K562 (cell line): ENCODE data around the gene TEX264. TPM values are rescaled to one million over a fixed set of nuclear protein-coding genes. Genes with fewer than 3 reads are reported as not detected.

Experiments
- BHLHE40 ChIP-seq: IDR thresholded peaks from 2 replicates; pipeline ENCODE4 v1.6.1; 2011; ENCODE audit warnings: low read length, improper control_type of control experiment
- BRF2 ChIP-seq: IDR thresholded peaks from 3 replicates; pipeline ENCODE4 v1.6.1; 2011; ENCODE audit warnings: borderline replicate concordance, mild to moderate bottlenecking; ENCODE audit not compliant: insufficient read length, insufficient read depth
- CEBPB ChIP-seq: fragments of 450-650 bp; IDR thresholded peaks from 2 replicates; pipeline ENCODE4 v1.6.1; 2016; ENCODE audit warnings: missing genetic modification characterization, missing compliant biosample characterization
- CEBPG ChIP-seq, 3 experiments: fragments of 200-800 bp in 1 of 3; sonication (Bioruptor generic) in 1 of 3; sonication (generic) in 1 of 3; formaldehyde crosslinking in 1 of 3; IDR thresholded peaks in 2 of 3; conservative IDR thresholded peaks in 1 of 3; 2 replicates each; pipeline versions ENCODE4 v1.6.1 to v1.8.0; 2016 to 2022; ENCODE audit warnings: missing compliant biosample characterization in 2 of 3, missing genetic modification characterization in 2 of 3, mild to moderate bottlenecking in 1 of 3, missing genetic modification reagents in 1 of 3
- ELF1 ChIP-seq: fragments of 200-800 bp; sonication (Bioruptor generic); IDR thresholded peaks from 2 replicates; pipeline ENCODE4 v1.6.1; 2016; ENCODE audit warnings: missing genetic modification characterization, missing compliant biosample characterization
- MECOM ChIP-seq: fragments of 250-450 bp; sonication (Bioruptor Pico); IDR thresholded peaks from 2 replicates; pipeline ENCODE4 v1.8.0; 2022; ENCODE audit warnings: inconsistent platforms
- MLLT1 ChIP-seq, 2 experiments: fragments of 450-650 bp; IDR thresholded peaks; 2 replicates each; pipeline ENCODE4 v1.6.1; 2016
- NCOA4 ChIP-seq: fragments of 450-650 bp; IDR thresholded peaks from 2 replicates; pipeline ENCODE4 v1.6.1; 2018; ENCODE audit warnings: mild to moderate bottlenecking; ENCODE audit not compliant: partially characterized antibody
- NFIC ChIP-seq: fragments of 450-650 bp; IDR thresholded peaks from 2 replicates; pipeline ENCODE4 v1.6.1; 2017; ENCODE audit warnings: mild to moderate bottlenecking, inconsistent platforms
- RBM14 ChIP-seq: fragments of 200-400 bp; formaldehyde crosslinking; IDR thresholded peaks from 2 replicates; pipeline ENCODE4 v1.6.1; 2018; ENCODE audit warnings: low read depth, mild to moderate bottlenecking, low read length, moderate library complexity, borderline replicate concordance; ENCODE audit not compliant: insufficient read depth
- RBM15 ChIP-seq: fragments of 200-400 bp; formaldehyde crosslinking; IDR thresholded peaks from 2 replicates; pipeline ENCODE4 v1.6.1; 2018; ENCODE audit warnings: mild to moderate bottlenecking, low read length, moderate library complexity; ENCODE audit not compliant: insufficient read depth
- RFX7 ChIP-seq: fragments of 250-450 bp; sonication (Bioruptor Pico); IDR thresholded peaks from 2 replicates; pipeline ENCODE4 v1.5.1; 2021; ENCODE audit warnings: mild to moderate bottlenecking
- SMC3 ChIP-seq: conservative IDR thresholded peaks from 2 replicates; pipeline ENCODE4 v1.6.1; 2011; ENCODE audit warnings: low read depth, low read length, improper control_type of control experiment; ENCODE audit not compliant: insufficient read depth
- SP1 ChIP-seq: sonication (generic); formaldehyde crosslinking; IDR thresholded peaks from 2 replicates; pipeline ENCODE4 v1.8.1; 2022; ENCODE audit warnings: mild to moderate bottlenecking, missing genetic modification reagents
- TCF3 ChIP-seq: sonication (generic); formaldehyde crosslinking; IDR thresholded peaks from 2 replicates; pipeline ENCODE4 v1.4.0; 2020; ENCODE audit warnings: mild to moderate bottlenecking, missing genetic modification reagents
- TEAD1 ChIP-seq, 2 experiments: fragments of 450-650 bp in 1 of 2; sonication (generic) in 1 of 2; formaldehyde crosslinking; IDR thresholded peaks; 2 replicates each; pipeline versions ENCODE4 v1.4.0 to v1.8.0; 2020 to 2022; ENCODE audit warnings: mild to moderate bottlenecking in 2 of 2, missing genetic modification reagents in 1 of 2
- U2AF1 ChIP-seq: fragments of 200-400 bp; formaldehyde crosslinking; optimal IDR thresholded peaks from 2 replicates; pipeline ENCODE3; 2017; ENCODE audit warnings: mild to moderate bottlenecking, low read depth, low read length, moderate library complexity
- ZFPM2 ChIP-seq: fragments of 250-450 bp; sonication (Bioruptor Pico); IDR thresholded peaks from 2 replicates; pipeline ENCODE4 v1.5.1; 2022; ENCODE audit warnings: mild to moderate bottlenecking
- ZNF24 ChIP-seq: fragments of 450-650 bp; IDR thresholded peaks from 2 replicates; pipeline ENCODE4 v1.6.1; 2016
- polyA plus RNA-seq, 8 experiments: library from polyadenylated mRNA; depleted of rRNA in 4 of 8; stranded (reverse) in 5 of 8; unstranded in 3 of 8; fragments of >200 nt; fragmentation: Nextera tagmentation in 2 of 8; fragmentation: Illumina TruSeq in 1 of 8; extraction: Ambion mirVana in 2 of 8; extraction: Trizol in 1 of 8; gene quantifications; 2 replicates each; pipeline versions ENCODE4 v1.2.1 to v1.2.3, GENCODE V29; 2011 to 2014; ENCODE audit warnings: inconsistent platforms in 1 of 8, missing spikeins in 1 of 8
- total RNA-seq, 7 experiments: library from RNA; depleted of rRNA in 6 of 7; stranded (reverse); fragments of >200 nt in 6 of 7; fragmentation: Illumina TruSeq in 2 of 7; extraction: Trizol in 2 of 7; gene quantifications; 2 replicates each; pipeline versions ENCODE4 v1.2.1 to v1.2.3, GENCODE V29; 2011 to 2021; ENCODE audit warnings: low replicate concordance in 1 of 7

TEX264 gene
- total and polyA plus RNA-seq, 9 of the 15 experiments (the other 6 are each of a cell fraction or from before 2014, with no cell fraction given), result 4.1 to 47.0 (median 31.0) TPM

GRCh38 chr3:51669241-51670052 lies 1.6 kb upstream of the TEX264 start (continued):
- TF ChIP-seq MECOM (CRISPR knock-in tag) (no peak), SMC3 (peak; percentile 72), MLLT1 (IDR thresholded peaks at IDR 0.05) (no peak), U2AF1 (no peak), CEBPG (CRISPR knock-in tag; IDR thresholded peaks at IDR 0.05) (no peak), CEBPG (tag; conservative IDR thresholded peaks at IDR 0.05 in 1 of 2, IDR thresholded peaks at IDR 0.05 in 1 of 2) (no peak), BHLHE40 (0 out of 2 replicates have a peak, but pooled peaks have one; percentile 7), CEBPB (tag) (peak; percentile 34; the same call in 1 of the 2 replicates), ELF1 (tag) (peak; percentile 32; the same call in 1 of the 2 replicates), TEAD1 (CRISPR knock-in tag; IDR thresholded peaks at IDR 0.05) (peak; percentile 27 to 47; a peak in 2 of 4 replicates), NCOA4 (no peak), ZNF24 (peak; percentile 12; the same call in 1 of the 2 replicates), RFX7 (CRISPR knock-in tag) (no peak), RBM14 (no peak), NFIC (0 out of 2 replicates have a peak, but pooled peaks have one; percentile 20), BRF2 (no peak), SP1 (CRISPR knock-in tag) (0 out of 2 replicates have a peak, but pooled peaks have one; percentile 26), RBM15 (no peak), TCF3 (CRISPR knock-in tag) (peak; percentile 55), ZFPM2 (CRISPR knock-in tag) (no peak)
